BJ (cell line): ENCODE results near the gene SUZ12. TPM values are rescaled to one million over a fixed set of nuclear protein-coding genes. Genes with fewer than 3 reads are reported as not detected.
"Not testable (repeated sequence)": the region's sequence is repeated elsewhere in the genome, so short reads cannot be mapped to it uniquely, and the experiment has no call there.

ENCODE experiments used
- CTCF ChIA-PET: fragments of 350-600 bp; formaldehyde crosslinking; extraction: SDS; loops from one replicate; lab custom pipeline; 2021; ENCODE audit warnings: antibody characterized with exemption, inconsistent platforms; lab: Yijun Ruan, JAX
- POLR2A ChIA-PET: fragments of 300-600 bp; sonication (Branson Sonifier 250); formaldehyde crosslinking; extraction: SDS; loops from one replicate; lab custom pipeline; 2021; ENCODE audit warnings: antibody characterized with exemption; lab: Charles Lee
- DNase-seq: peaks from one replicate; pipeline ENCODE4 v3.0.0-alpha.2; 2011; ENCODE audit warnings: low read depth
- H3K27me3 ChIP-seq: 2 replicates; pipeline ENCODE4 v1.6.0; 2011; ENCODE audit warnings: low read length; ENCODE audit not compliant: control insufficient read depth, insufficient read depth
- H3K36me3 ChIP-seq: 2 replicates; pipeline ENCODE4 v1.5.1; 2011; ENCODE audit warnings: low read length; ENCODE audit not compliant: control insufficient read depth, insufficient read depth
- H3K4me3 ChIP-seq: 2 replicates; pipeline ENCODE4 v1.5.1; 2011; ENCODE audit warnings: low read depth, mild to moderate bottlenecking, control low read depth, low read length
- polyA plus RNA-seq: library from polyadenylated mRNA; depleted of rRNA; stranded (reverse); fragments of >200 nt; gene quantifications from 2 replicates; pipeline ENCODE4 v1.2.3, GENCODE V29; 2011; rRNA removed
- small RNA-seq: library from RNA; depleted of rRNA; stranded (forward); fragments of <200 nt; gene quantifications from one replicate; pipeline ENCODE3, GENCODE V24; 2012; ENCODE audit warnings: low replicate concordance, low read depth; ENCODE audit not compliant: insufficient read length

Gene SUZ12
- polyA plus RNA-seq, 1 experiment = 4.7 TPM

DNA sequence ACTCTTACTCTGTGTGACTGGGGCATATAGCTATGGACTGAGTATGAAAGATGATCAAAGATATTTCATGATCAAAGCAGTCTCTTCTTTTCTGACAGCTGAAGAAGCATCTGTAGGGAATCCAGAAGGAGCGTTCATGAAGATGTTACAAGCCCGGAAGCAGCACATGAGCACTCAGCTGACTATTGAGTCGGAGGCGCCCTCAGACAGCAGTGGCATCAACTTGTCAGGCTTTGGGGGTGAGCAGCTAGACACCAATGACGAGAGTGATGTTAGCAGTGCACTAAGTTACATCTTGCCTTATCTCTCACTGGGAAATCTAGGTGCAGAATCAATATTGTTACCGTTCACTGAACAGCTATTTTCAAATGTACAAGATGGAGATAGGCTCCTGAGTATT, 110.9 kb downstream of the SUZ12 start:
- H3K4me3 ChIP-seq, H3K36me3 ChIP-seq, H3K27me3 ChIP-seq, POLR2A ChIA-PET, CTCF ChIA-PET, DNase-seq: not testable (repeated sequence)

Small RNAs within 50 kb of the gene (small RNA-seq; reads per million reads assigned to genes)
- gene AC090616.4 (not detected), gene RNA5SP437 (not detected)

Other genes with a start within 250 kb of the SUZ12 start
- 44.5 and 51.5 TPM in 2 replicates for gene COPRS, start 77.8 kb upstream of the SUZ12 start, polyA plus RNA-seq
- 9.2 and 25.0 TPM in 2 replicates for gene UTP6, start 35.3 kb upstream of the SUZ12 start, polyA plus RNA-seq
- 8.6 and 11.4 TPM in 2 replicates for gene LRRC37B, start 70.4 kb downstream of the SUZ12 start, polyA plus RNA-seq
- gene RHOT1, start 205.5 kb downstream of the SUZ12 start, polyA plus RNA-seq = 27.4 and 46.3 TPM in 2 replicates